ENCODE data around the gene CNST.

Gene CNST

DNA sequence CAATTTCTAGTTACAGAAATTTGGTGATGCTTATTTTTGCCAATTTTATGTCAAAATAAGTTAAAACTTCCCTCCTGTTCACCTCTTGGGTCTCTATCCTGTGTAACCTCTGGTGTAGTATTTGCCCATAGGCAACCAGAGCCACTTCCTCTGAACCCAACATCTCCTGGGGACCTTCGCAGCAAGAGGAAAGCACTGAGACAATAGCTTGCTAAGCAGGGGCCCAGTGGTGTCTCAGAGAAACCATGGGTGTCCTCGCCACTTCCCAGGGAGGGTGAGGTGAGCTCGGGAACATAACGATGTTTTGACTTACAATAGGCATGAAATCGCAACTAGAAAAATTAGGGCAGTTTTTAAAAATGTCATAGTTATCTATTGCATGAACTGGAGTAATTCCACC, 101.5 kb downstream of the CNST start:
- H3K4me3 ChIP-seq (replicated peaks; ENCODE audit: low read depth, low read length) = no peak overlapping the region
- DNase-seq (ENCODE audit: extremely low read depth, low read depth) = no peak
- no peak for TF ChIP-seq CTCF (IDR thresholded peaks at IDR 0.05; ENCODE audit: low read depth, low read length, missing control alignments)

- no peak overlapping the region for H3K4me3 ChIP-seq (replicated peaks; ENCODE audit: low read depth, low read length)
- no peak for DNase-seq (ENCODE audit: extremely low read depth, low read depth)
- TF ChIP-seq CTCF (IDR thresholded peaks at IDR 0.05; ENCODE audit: low read depth, low read length, missing control alignments) = no peak
Measured at GRCh38 chr1:246669659-246670058, 103.4 kb downstream of the CNST start.

DNA sequence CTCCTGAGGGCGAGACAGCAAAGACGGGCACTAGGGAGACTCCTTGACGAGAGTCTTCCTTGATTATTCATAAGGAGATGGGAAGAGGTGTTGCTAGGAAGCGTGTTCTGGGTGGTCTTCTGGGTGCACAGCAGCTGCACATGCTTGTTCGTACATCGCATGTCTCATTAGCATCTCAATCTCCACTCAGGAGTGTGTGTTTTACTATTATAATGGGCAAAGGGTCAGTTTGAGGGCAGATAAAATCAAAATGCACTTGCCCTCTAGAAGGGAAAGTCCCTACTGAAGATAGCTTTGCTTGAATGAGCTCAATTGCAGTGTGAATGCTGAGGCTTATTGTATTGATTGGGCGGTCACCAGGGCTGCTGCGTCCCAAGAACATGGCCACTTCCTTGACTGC, 107.8 kb downstream of the CNST start:
- no peak for TF ChIP-seq CTCF (IDR thresholded peaks at IDR 0.05; ENCODE audit: low read depth, low read length, missing control alignments)
- H3K4me3 ChIP-seq (replicated peaks; ENCODE audit: low read depth, low read length) = no peak overlapping the region
- DNase-seq (ENCODE audit: extremely low read depth, low read depth) = no peak

DNA sequence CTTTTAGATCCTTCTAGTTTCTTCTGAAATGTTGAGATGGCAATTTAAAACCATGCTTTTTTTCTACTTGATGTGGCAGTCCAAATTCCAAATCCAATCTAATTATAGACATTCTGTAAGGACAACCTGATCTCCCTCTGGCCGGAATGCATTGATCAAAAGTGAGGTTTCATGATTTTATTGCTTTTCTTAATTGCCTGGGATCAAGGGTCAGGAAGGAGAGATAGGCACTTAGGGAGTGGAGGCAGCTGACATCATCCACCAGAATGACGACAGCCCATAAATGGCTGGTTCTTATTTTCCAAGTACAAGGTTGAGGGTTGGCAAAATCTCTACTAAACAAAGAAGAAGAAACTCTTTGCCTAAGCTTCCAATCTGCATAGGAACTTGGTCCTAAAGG, 111.6 kb downstream of the CNST start:
- DNase-seq (ENCODE audit: extremely low read depth, low read depth) = no peak
- no peak for TF ChIP-seq CTCF (IDR thresholded peaks at IDR 0.05; ENCODE audit: low read depth, low read length, missing control alignments)
- no peak overlapping the region for H3K4me3 ChIP-seq (replicated peaks; ENCODE audit: low read depth, low read length)

DNA sequence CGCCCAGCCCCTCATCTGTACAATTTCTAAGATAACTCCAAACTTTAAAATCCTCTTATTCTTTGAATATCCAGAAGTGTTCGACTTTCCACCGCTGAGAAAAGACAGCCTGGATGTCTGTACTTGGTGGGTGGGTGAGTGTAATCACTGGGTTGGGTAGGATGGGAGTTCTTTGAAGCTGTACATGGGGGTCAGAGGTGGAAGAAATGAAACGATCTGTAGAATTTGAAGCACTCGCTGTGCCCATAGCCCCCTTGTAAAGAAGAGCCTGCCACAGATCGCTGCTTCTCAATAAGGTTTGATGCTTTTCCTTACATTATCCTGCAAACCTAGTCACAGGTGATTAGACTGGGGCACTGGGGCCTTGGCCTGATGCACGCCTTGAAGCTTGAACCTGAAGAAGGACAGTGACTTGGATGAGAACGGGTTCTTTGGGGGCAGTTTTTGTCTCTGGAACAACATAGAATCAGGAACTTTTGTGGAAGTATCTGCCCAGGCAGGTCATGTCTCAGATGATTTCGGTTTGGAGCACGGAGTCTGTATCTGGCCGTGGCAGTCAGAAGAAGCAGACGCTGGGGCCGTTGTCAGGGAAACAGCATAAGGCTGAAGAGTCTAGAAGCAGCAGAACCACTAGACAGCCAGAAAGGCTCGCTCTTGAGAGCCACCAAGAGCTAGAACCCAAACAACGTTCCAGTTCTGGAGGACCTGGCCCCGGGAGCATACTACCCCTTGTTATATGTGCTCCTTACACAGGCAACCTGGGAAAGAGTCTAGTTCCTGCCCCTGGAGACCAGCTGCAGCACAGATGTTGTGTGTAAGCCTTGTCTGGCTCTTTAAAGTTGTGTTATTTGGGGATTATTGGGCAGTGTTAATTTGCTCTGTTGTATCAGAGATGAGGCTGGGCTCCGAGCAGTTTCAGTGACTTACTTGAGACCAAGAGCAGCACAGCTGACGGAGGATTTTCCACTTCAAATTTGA, 112.8 kb downstream of the CNST start:
- H3K4me3 ChIP-seq (replicated peaks; ENCODE audit: low read depth, low read length) = no peak overlapping the region
- DNase-seq (ENCODE audit: extremely low read depth, low read depth) = no peak
- no peak for TF ChIP-seq CTCF (IDR thresholded peaks at IDR 0.05; ENCODE audit: low read depth, low read length, missing control alignments)

GRCh38 chr1:246679794-246680177, 113.5 kb downstream of the CNST start:
- no peak for DNase-seq (ENCODE audit: extremely low read depth, low read depth)
- TF ChIP-seq CTCF (IDR thresholded peaks at IDR 0.05; ENCODE audit: low read depth, low read length, missing control alignments) = no peak
- H3K4me3 ChIP-seq (replicated peaks; ENCODE audit: low read depth, low read length) = no peak overlapping the region
